SK-N-SH (cell line): ENCODE measurements around the gene CHAT.

Experiments
- EP300 ChIP-seq, 2 experiments: IDR thresholded peaks; 2 replicates each; pipeline versions ENCODE4 v1.4.0 to v1.6.1; 2012; ENCODE audit warnings: borderline replicate concordance in 1 of 2, low read depth in 1 of 2, low read length in 1 of 2
- FOXM1 ChIP-seq: IDR thresholded peaks from 2 replicates; pipeline ENCODE4 v1.4.0; 2012; ENCODE audit warnings: low read depth, mild to moderate bottlenecking
- POLR2AphosphoS5 ChIP-seq: IDR thresholded peaks from 2 replicates; pipeline ENCODE4 v1.6.1; 2012; ENCODE audit warnings: low read depth, low read length
- RAD21 ChIP-seq: IDR thresholded peaks from 2 replicates; pipeline ENCODE4 v1.6.1; 2012; ENCODE audit warnings: mild to moderate bottlenecking, low read length
- SMC3 ChIP-seq: IDR thresholded peaks from 2 replicates; pipeline ENCODE4 v1.6.1; 2012; ENCODE audit warnings: low read depth, low read length, improper control_type of control experiment
- TF ChIP-seq, protein P1 (sequence below): IDR thresholded peaks from 2 replicates; pipeline ENCODE4 v1.6.1; 2012; ENCODE audit warnings: mild to moderate bottlenecking, low read depth, low read length, moderate library complexity
- TF ChIP-seq, protein P2 (sequence below): IDR thresholded peaks from 2 replicates; pipeline ENCODE4 v1.4.0; 2012; ENCODE audit warnings: low read depth
- TF ChIP-seq, protein P3 (sequence below): fragments of 200-600 bp; sonication (generic); IDR thresholded peaks from 2 replicates; pipeline ENCODE4 v1.6.1; 2017; ENCODE audit warnings: antibody characterized with exemption, mild to moderate bottlenecking, moderate library complexity

DNA sequence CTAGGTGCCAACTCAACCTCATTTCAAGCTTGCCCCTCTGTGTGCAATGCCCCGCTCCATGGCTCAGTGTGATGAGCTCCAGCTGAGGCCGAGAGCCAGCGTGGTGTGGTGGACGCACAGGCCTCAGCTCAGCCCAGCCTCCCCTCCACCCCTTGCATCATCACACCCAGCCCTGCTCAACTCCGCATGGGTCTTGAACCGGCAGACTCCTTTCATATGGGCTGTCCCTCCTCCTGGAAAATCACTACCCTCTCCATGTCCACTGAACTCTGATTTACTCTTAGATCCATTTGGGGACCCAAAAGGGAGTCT, 20.3 kb upstream of the CHAT start:
- TF ChIP-seq, protein P1, sequence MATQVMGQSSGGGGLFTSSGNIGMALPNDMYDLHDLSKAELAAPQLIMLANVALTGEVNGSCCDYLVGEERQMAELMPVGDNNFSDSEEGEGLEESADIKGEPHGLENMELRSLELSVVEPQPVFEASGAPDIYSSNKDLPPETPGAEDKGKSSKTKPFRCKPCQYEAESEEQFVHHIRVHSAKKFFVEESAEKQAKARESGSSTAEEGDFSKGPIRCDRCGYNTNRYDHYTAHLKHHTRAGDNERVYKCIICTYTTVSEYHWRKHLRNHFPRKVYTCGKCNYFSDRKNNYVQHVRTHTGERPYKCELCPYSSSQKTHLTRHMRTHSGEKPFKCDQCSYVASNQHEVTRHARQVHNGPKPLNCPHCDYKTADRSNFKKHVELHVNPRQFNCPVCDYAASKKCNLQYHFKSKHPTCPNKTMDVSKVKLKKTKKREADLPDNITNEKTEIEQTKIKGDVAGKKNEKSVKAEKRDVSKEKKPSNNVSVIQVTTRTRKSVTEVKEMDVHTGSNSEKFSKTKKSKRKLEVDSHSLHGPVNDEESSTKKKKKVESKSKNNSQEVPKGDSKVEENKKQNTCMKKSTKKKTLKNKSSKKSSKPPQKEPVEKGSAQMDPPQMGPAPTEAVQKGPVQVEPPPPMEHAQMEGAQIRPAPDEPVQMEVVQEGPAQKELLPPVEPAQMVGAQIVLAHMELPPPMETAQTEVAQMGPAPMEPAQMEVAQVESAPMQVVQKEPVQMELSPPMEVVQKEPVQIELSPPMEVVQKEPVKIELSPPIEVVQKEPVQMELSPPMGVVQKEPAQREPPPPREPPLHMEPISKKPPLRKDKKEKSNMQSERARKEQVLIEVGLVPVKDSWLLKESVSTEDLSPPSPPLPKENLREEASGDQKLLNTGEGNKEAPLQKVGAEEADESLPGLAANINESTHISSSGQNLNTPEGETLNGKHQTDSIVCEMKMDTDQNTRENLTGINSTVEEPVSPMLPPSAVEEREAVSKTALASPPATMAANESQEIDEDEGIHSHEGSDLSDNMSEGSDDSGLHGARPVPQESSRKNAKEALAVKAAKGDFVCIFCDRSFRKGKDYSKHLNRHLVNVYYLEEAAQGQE: no peak
- no peak for TF ChIP-seq SMC3
- no peak for TF ChIP-seq FOXM1
- no peak for TF ChIP-seq EP300 (IDR thresholded peaks at IDR 0.05; ENCODE audit: borderline replicate concordance in 1 of 2, low read depth in 1 of 2, low read length in 1 of 2)
- TF ChIP-seq, protein P2, sequence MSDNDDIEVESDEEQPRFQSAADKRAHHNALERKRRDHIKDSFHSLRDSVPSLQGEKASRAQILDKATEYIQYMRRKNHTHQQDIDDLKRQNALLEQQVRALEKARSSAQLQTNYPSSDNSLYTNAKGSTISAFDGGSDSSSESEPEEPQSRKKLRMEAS: no peak
- TF ChIP-seq, protein P3, sequence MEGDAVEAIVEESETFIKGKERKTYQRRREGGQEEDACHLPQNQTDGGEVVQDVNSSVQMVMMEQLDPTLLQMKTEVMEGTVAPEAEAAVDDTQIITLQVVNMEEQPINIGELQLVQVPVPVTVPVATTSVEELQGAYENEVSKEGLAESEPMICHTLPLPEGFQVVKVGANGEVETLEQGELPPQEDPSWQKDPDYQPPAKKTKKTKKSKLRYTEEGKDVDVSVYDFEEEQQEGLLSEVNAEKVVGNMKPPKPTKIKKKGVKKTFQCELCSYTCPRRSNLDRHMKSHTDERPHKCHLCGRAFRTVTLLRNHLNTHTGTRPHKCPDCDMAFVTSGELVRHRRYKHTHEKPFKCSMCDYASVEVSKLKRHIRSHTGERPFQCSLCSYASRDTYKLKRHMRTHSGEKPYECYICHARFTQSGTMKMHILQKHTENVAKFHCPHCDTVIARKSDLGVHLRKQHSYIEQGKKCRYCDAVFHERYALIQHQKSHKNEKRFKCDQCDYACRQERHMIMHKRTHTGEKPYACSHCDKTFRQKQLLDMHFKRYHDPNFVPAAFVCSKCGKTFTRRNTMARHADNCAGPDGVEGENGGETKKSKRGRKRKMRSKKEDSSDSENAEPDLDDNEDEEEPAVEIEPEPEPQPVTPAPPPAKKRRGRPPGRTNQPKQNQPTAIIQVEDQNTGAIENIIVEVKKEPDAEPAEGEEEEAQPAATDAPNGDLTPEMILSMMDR: no peak
- no peak for TF ChIP-seq RAD21
- TF ChIP-seq POLR2AphosphoS5: no peak
